ENCODE results near the gene LHX5.

- TF ChIP-seq CTCF (conservative IDR thresholded peaks at IDR 0.05; ENCODE audit: low read depth, low read length) (peak; percentile 91), EZH2 (IDR thresholded peaks at IDR 0.05; ENCODE audit: borderline replicate concordance, low read depth, low read length, poor library complexity, severe bottlenecking) (no peak)
These were observed 9.4 kb downstream of the LHX5 start for GRCh38 chr12:113462117-113462774.
